GM23338 (cell line): ENCODE data around the gene UCP3. TPM values are rescaled to one million over a fixed set of nuclear protein-coding genes. Genes with fewer than 3 reads are reported as not detected.

Experiments used
- ATAC-seq: fragments of 200-7000 bp; cut with Tn5 transposase; 3 replicates; pipeline ENCODE4 v1.9.1; 2020
- DNase-seq: peaks from one replicate; pipeline ENCODE4 v3.0.0-alpha.2; 2015; ENCODE audit warnings: low spot score
- H2AFZ ChIP-seq: fragments of 200-600 bp; sonication (generic); 2 replicates; pipeline ENCODE4 v1.8.0; 2016; ENCODE audit warnings: antibody characterized with exemption, mild to moderate bottlenecking, moderate library complexity
- H3F3A ChIP-seq: fragments of 200-600 bp; sonication (generic); replicated peaks from 2 replicates; pipeline ENCODE4 v1.8.0; 2017; ENCODE audit warnings: antibody characterized with exemption, mixed run types, low read depth
- H3K27ac ChIP-seq: fragments of 200-600 bp; sonication (generic); 2 replicates; pipeline ENCODE4 v1.6.1; 2016; ENCODE audit warnings: low read depth
- H3K27me3 ChIP-seq: fragments of 200-600 bp; sonication (generic); 2 replicates; pipeline ENCODE4 v1.8.0; 2016; ENCODE audit warnings: mild to moderate bottlenecking, mixed run types, moderate library complexity; ENCODE audit not compliant: insufficient read depth
- H3K36me3 ChIP-seq: fragments of 200-600 bp; sonication (generic); 2 replicates; pipeline ENCODE4 v1.8.0; 2016; ENCODE audit warnings: mild to moderate bottlenecking; ENCODE audit not compliant: insufficient read depth
- H3K4me1 ChIP-seq: fragments of 200-600 bp; sonication (generic); 2 replicates; pipeline ENCODE4 v1.8.0; 2016; ENCODE audit warnings: mild to moderate bottlenecking, moderate library complexity; ENCODE audit not compliant: insufficient read depth
- H3K4me2 ChIP-seq: fragments of 200-600 bp; sonication (generic); 2 replicates; pipeline ENCODE4 v1.7.1; 2017; ENCODE audit warnings: mixed run types
- H3K4me3 ChIP-seq: fragments of 200-600 bp; sonication (generic); 2 replicates; pipeline ENCODE4 v1.6.1; 2016; ENCODE audit warnings: mixed run types
- H3K79me2 ChIP-seq: fragments of 200-600 bp; sonication (generic); replicated peaks from 2 replicates; pipeline ENCODE4 v1.8.0; 2017; ENCODE audit warnings: mild to moderate bottlenecking; ENCODE audit not compliant: insufficient read depth
- H3K9me2 ChIP-seq: fragments of 200-600 bp; sonication (generic); 2 replicates; pipeline ENCODE4 v1.8.0; 2017; ENCODE audit not compliant: insufficient read depth
- H4K20me1 ChIP-seq: fragments of 200-600 bp; sonication (generic); replicated peaks from 2 replicates; pipeline ENCODE4 v1.8.0; 2017; ENCODE audit warnings: mild to moderate bottlenecking; ENCODE audit not compliant: insufficient read depth
- H3K27ac Mint-ChIP-seq: 2 replicates; pipeline ENCODE4 v1.8.0; 2020; ENCODE audit warnings: inconsistent platforms, mild to moderate bottlenecking, moderate library complexity, mixed read lengths
- H3K27me3 Mint-ChIP-seq: 3 replicates; pipeline ENCODE4 v1.8.0; 2022; ENCODE audit warnings: low read depth, mild to moderate bottlenecking, moderate library complexity, mixed read lengths, inconsistent platforms; ENCODE audit not compliant: insufficient read depth, poor library complexity
- H3K36me3 Mint-ChIP-seq: 3 replicates; pipeline ENCODE4 v1.8.0; 2021; ENCODE audit warnings: low read depth, mild to moderate bottlenecking, inconsistent platforms, moderate library complexity, mixed read lengths
- H3K4me1 Mint-ChIP-seq: 3 replicates; pipeline ENCODE4 v1.8.0; 2020; ENCODE audit warnings: mild to moderate bottlenecking, inconsistent platforms, mixed read lengths
- H3K4me3 Mint-ChIP-seq: 3 replicates; pipeline ENCODE4 v1.8.0; 2021; ENCODE audit warnings: moderate library complexity, mild to moderate bottlenecking, inconsistent platforms, mixed read lengths
- H3K9me3 Mint-ChIP-seq: 3 replicates; pipeline ENCODE4 v1.8.0; 2020; ENCODE audit warnings: moderate library complexity, mild to moderate bottlenecking, inconsistent platforms, mixed read lengths
- CREB1 ChIP-seq: fragments of 250-450 bp; sonication (Bioruptor Pico); IDR thresholded peaks from 2 replicates; pipeline ENCODE4 v1.5.0; 2020; ENCODE audit warnings: low read depth, mild to moderate bottlenecking, moderate library complexity
- ETS1 ChIP-seq: IDR thresholded peaks from 2 replicates; pipeline ENCODE4 v1.6.1; 2016; ENCODE audit warnings: antibody characterized with exemption
- EZH2phosphoT487 ChIP-seq: fragments of 200-600 bp; sonication (generic); IDR thresholded peaks from one replicate; pipeline ENCODE4 v1.8.1; 2018; ENCODE audit warnings: antibody characterized with exemption; ENCODE audit not compliant: unreplicated experiment
- NANOG ChIP-seq: IDR thresholded peaks from 2 replicates; pipeline ENCODE4 v1.6.1; 2016; ENCODE audit warnings: antibody characterized with exemption, borderline replicate concordance
- POLR2AphosphoS5 ChIP-seq: IDR thresholded peaks from 2 replicates; pipeline ENCODE4 v1.6.1; 2016; ENCODE audit warnings: antibody characterized with exemption, low read depth
- STAT1 ChIP-seq: IDR thresholded peaks from one replicate; pipeline ENCODE4 v1.6.1; 2016; ENCODE audit warnings: antibody characterized with exemption; ENCODE audit not compliant: unreplicated experiment
- ZNF114 ChIP-seq: fragments of 250-450 bp; sonication (Bioruptor Pico); IDR thresholded peaks from 2 replicates; pipeline ENCODE4 v1.5.0; 2020; ENCODE audit warnings: mild to moderate bottlenecking, moderate library complexity
- ZNF331 ChIP-seq: fragments of 250-450 bp; sonication (Bioruptor Pico); IDR thresholded peaks from 2 replicates; pipeline ENCODE4 v1.5.0; 2020; ENCODE audit warnings: low read depth, mild to moderate bottlenecking, moderate library complexity
- ZNF462 ChIP-seq: fragments of 250-450 bp; sonication (Bioruptor Pico); IDR thresholded peaks from 2 replicates; pipeline ENCODE4 v1.5.0; 2020; ENCODE audit warnings: mild to moderate bottlenecking, moderate library complexity
- long read RNA-seq: library from polyadenylated mRNA; unstranded; transcript quantifications from one replicate; pipeline ENCODE4 v2.0.0, GENCODE V29; 2020; ENCODE audit not compliant: unreplicated experiment
- polyA plus RNA-seq: library from polyadenylated mRNA; unstranded; fragments of >200 nt; fragmentation: Nextera tagmentation; extraction: Ambion mirVana; gene quantifications from 2 replicates; pipeline ENCODE4 v1.2.1, GENCODE V29; 2016
- total RNA-seq: library from RNA; depleted of rRNA; stranded (reverse); fragments of >200 nt; shearing (Covaris generic); gene quantifications from 2 replicates; pipeline ENCODE4 v1.2.3, GENCODE V29; 2014; rRNA removed
- TF ChIP-seq, protein P1 (sequence below), 2 experiments: fragments of 200-600 bp in 1 of 2; sonication (generic) in 1 of 2; conservative IDR thresholded peaks; 2 replicates each; pipeline versions ENCODE4 v1.5.1 to v1.6.1; 2016 to 2017; ENCODE audit warnings: antibody characterized with exemption in 2 of 2, low read depth in 2 of 2, mild to moderate bottlenecking in 2 of 2, moderate library complexity in 1 of 2

The UCP3 gene, protein sequence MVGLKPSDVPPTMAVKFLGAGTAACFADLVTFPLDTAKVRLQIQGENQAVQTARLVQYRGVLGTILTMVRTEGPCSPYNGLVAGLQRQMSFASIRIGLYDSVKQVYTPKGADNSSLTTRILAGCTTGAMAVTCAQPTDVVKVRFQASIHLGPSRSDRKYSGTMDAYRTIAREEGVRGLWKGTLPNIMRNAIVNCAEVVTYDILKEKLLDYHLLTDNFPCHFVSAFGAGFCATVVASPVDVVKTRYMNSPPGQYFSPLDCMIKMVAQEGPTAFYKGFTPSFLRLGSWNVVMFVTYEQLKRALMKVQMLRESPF
- total RNA-seq (0.21 TPM in 1 of 2 replicates, not detected in the other), polyA plus RNA-seq (0.21 and 0.40 TPM in 2 replicates)
- long read RNA-seq, result 0 reads

DNA sequence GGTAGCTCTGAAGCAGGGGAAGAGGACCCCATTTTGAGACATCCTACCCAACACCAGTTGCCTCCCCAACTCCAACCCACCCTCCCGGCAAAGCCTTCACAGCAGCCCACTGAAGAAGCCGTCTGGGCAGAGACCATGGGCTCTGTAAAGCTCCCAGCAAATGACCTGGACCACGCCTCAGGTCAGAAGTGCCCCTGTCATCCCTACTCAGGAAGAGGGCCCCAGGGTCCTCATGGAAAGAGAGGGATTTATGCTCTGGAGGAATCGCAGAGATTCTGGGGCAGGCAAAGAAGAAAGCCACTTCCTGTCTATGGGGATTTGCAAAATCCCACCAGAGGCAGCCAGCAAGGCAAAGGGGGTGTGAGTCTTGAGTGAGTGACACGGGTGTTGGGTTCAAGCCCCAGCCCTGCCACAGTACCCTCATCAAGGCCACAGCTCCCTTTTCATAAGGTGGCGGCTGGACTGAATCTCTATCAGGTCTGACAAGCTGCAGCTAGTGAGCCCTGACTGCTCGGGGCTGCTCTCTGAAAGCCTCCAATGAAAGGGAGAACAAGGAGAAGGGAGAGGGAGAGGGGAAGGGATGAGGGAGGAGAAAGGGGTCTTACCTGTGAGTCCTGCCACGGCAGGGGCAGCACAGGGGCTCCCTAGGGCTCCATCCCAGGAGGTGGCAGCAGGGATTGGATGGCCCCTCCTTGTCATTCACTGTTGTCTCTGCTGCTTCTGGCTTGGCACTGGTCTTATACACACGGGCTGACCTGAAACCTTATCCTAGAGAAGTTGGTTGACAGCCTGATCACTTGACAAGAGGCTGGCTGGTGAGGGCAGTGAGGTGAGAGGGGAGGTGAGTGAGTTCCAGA lies at the start of gene UCP3:
Gene UCP3 (minus strand): TSS at position 713 of the 857 bp plus-strand sequence. CDS start 2,043 bp downstream, outside the sequence.
- DNase-seq, result no peak
- no peaks in the 10 kb centered on the region for H3K9me3 Mint-ChIP-seq
- H3K27ac ChIP-seq, result no peak within 1 kb of the TSS

More for the DNA sequence above, at the start of gene UCP3:
- TF ChIP-seq ZNF331 (CRISPR knock-in tag), result no peak
- no peak for TF ChIP-seq ZNF114 (CRISPR knock-in tag)
- no peak for TF ChIP-seq ETS1
- TF ChIP-seq NANOG, result no peak
- TF ChIP-seq, protein P1, sequence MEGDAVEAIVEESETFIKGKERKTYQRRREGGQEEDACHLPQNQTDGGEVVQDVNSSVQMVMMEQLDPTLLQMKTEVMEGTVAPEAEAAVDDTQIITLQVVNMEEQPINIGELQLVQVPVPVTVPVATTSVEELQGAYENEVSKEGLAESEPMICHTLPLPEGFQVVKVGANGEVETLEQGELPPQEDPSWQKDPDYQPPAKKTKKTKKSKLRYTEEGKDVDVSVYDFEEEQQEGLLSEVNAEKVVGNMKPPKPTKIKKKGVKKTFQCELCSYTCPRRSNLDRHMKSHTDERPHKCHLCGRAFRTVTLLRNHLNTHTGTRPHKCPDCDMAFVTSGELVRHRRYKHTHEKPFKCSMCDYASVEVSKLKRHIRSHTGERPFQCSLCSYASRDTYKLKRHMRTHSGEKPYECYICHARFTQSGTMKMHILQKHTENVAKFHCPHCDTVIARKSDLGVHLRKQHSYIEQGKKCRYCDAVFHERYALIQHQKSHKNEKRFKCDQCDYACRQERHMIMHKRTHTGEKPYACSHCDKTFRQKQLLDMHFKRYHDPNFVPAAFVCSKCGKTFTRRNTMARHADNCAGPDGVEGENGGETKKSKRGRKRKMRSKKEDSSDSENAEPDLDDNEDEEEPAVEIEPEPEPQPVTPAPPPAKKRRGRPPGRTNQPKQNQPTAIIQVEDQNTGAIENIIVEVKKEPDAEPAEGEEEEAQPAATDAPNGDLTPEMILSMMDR (conservative IDR thresholded peaks at IDR 0.05; ENCODE audit: low read depth in 2 of 2), result no peak
- TF ChIP-seq POLR2AphosphoS5, result no peak
- TF ChIP-seq ZNF462 (CRISPR knock-in tag), result no peak
- no peak for TF ChIP-seq EZH2phosphoT487
- TF ChIP-seq STAT1, result no peak
- no peak for TF ChIP-seq CREB1
- H4K20me1 ChIP-seq, result no peaks in the 10 kb centered on the region
- ATAC-seq, result no peak
- H3F3A ChIP-seq, result no peaks in the 10 kb centered on the region
- peaks cover 3% of the 10 kb centered on the region; the same call in 1 of the 3 replicates for H3K36me3 Mint-ChIP-seq
- peaks cover 17% of the 10 kb centered on the region for H3K4me1 Mint-ChIP-seq
- no peak within 1 kb of the TSS for H3K4me3 Mint-ChIP-seq
- H3K79me2 ChIP-seq, result no peaks in the 10 kb centered on the region
- 0 out of 2 replicates have a peak, but pooled peaks cover 5% of the 10 kb centered on the region for H3K4me1 ChIP-seq
- H3K27ac Mint-ChIP-seq, result 0 out of 2 replicates have a peak within 1 kb of the TSS, but pooled peaks have one; percentile 1
- H3K27me3 ChIP-seq, result no peaks in the 10 kb centered on the region
- H3K4me2 ChIP-seq, result no peak within 1 kb of the TSS
- H3K4me3 ChIP-seq, result no peak within 1 kb of the TSS
- peaks cover 11% of the 10 kb centered on the region for H3K27me3 Mint-ChIP-seq
- H3K9me2 ChIP-seq, result no peaks in the 10 kb centered on the region
- H3K36me3 ChIP-seq, result no peaks in the 10 kb centered on the region
- H2AFZ ChIP-seq, result no peak within 1 kb of the TSS
